ENCODE results near the gene NOXO1.
"Not testable (repeated sequence)": the region's sequence is repeated elsewhere in the genome, so short reads cannot be mapped to it uniquely, and the experiment has no call there.

NOXO1 gene

GRCh38 chr16:1964506-1965395 lies 16.5 kb downstream of the NOXO1 start, which contains the start of gene RPS2:
Gene RPS2, minus strand, starts transcription at chr16:1964826. Its CDS starts 201 bp downstream, at chr16:1964625.
- in situ Hi-C loops (cut with MboI; ENCODE audit: low sequenced_read_pairs): no loop called here

GRCh38 chr16:1963806-1964505 lies 17.3 kb downstream of the NOXO1 start:
- in situ Hi-C loops (cut with MboI; ENCODE audit: low sequenced_read_pairs): no loop called here

DNA sequence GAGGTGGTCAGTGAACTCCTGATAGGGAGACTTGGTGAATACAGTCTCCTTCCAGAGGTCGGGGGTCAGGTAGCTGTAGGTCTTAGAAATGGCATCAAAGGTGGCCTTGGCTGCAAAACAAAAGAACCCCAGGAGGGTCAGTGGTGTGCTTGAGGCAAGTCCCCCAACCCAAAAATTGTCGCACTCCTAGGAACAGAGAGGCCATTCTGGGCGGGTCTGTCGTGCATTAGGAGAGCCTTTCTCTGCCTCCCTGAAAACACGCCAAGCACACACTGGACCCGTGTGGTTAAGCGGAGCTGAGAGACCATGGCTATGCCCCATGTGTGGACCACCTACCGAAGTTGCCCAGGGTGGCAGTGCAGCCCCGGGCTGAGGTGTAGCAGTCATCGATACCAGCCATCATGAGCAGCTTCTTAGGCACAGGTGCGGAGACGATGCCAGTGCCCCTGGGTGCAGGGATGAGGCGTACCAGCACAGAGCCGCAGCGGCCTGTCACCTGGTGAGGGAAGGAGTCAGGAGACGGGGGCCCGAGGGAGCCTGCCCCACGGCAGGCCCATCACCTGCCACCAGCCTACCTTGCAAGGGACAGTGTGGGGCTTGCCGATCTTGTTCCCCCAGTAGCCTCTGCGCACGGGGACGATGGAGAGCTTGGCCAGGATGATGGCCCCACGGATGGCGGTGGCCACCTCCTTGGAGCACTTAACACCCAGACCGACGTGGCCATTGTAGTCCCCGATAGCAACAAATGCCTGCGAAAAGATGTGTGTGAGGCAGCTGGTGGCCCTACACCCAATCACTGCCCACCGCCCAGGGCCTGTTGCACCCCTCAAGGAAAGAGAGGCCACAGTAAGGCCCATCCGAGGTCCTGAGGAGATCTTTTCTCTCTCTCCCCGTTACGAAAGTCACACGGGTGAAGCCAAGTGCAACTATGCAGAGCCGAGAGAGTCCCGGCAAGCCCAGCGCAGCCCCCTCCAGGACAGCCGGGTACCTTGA lies 18.8 kb downstream of the NOXO1 start:
- in situ Hi-C loops (cut with MboI; ENCODE audit: low sequenced_read_pairs): not testable (repeated sequence)

DNA sequence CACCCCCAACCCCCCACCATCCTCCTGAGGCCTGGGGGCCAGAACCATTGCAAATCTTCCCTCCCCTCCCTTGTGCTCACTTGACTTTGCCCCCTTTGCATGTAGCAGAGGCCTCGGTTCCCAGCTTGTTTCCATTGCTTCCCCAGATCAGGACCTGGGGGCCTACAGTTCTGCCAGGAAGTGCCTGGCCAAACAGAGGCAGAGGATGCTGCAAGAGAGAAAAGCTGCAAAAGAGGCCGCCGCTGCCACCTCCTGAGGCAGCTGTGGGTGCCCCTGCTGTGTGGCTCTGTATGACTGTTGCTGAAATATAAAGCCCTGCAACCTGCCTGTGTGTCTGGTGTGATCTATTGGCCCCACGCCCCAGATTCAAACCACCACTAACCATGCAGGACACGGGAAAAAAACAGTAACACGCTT lies 19.6 kb downstream of the NOXO1 start:
- in situ Hi-C loops (cut with MboI; ENCODE audit: low sequenced_read_pairs): no loop called here

DNA sequence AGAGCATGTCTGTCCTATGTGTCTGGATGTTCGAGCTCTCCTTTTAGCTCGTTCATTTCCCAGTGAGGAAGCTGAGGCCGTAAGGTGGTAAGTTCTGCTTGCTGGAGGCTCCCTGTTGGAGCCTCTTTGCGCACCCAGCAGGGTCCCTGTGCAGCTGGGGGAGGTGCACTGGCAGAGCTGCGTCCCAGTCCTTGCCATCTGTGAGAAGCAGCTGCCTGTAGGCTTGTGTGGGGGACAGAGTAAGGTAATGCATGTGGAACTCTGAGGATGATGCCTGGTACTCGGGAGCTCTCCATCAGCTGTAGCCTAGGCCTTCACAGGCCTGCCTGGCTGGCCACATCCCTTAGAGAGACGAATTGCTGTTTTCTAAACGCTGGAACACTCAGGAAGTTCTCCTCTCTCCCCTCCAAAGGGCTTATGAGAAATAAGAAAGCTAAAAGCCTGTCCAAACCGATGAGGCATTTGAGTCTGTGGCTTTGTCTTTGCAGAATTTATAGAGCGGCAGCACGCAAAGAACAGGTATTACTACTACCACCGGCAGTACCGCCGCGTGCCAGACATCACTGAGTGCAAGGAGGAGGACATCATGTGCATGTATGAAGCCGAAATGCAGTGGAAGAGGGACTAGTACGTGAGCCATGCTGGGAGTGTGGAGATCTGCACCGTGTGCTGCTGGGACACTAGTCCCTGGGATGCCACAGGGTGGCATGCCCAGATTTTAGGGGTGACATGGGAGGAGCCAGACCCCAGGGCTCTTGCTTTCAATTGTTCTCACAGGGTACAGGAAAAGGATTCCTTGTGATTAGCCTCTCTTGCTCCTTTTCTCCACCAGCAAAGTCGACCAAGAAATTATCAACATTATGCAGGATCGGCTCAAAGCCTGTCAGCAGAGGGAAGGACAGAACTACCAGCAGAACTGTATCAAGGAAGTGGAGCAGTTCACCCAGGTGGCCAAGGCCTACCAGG lies 20.3 kb downstream of the NOXO1 start:
- in situ Hi-C loops (cut with MboI; ENCODE audit: low sequenced_read_pairs): no loop called here

DNA sequence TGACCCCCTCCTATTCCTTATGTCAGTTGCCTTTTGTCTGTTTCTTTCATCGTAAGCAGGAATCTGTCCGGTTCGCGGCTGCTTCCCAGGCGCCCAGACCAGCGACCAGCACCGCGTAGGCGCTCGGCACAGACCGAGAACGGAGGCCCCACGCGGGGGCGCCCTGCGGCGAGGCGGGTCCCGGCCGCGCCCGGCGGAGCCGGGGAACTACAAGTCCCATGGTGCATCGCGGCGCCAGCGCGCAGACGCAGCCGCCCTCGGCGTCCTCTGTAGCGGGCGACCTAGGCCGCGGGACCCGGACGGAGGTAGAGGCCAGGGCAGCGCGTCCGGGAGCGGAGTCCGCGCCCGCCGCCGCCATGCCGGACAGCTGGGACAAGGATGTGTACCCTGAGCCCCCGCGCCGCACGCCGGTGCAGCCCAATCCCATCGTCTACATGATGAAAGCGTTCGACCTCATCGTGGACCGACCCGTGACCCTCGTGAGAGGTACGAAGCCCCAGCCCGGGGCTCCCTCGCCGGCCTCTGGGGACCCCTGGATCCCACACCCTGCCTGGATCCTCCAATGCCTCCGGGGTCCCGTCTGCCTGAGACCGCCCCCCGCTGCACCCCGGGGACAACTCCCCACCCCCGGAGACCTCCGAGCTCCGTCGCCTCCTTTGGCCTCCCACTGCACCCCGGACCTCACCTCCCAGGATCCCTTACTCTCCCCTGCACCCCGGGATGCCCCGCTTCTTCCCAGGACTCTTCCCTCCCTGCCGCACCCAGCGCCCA lies 21.8 kb downstream of the NOXO1 start, which contains the start of gene NDUFB10:
NDUFB10 (plus strand) TSS at position 270 of the 771 bp plus-strand sequence; CDS start at position 357, 87 bp downstream.
- in situ Hi-C loops (cut with MboI; ENCODE audit: low sequenced_read_pairs): no loop called here

DNA sequence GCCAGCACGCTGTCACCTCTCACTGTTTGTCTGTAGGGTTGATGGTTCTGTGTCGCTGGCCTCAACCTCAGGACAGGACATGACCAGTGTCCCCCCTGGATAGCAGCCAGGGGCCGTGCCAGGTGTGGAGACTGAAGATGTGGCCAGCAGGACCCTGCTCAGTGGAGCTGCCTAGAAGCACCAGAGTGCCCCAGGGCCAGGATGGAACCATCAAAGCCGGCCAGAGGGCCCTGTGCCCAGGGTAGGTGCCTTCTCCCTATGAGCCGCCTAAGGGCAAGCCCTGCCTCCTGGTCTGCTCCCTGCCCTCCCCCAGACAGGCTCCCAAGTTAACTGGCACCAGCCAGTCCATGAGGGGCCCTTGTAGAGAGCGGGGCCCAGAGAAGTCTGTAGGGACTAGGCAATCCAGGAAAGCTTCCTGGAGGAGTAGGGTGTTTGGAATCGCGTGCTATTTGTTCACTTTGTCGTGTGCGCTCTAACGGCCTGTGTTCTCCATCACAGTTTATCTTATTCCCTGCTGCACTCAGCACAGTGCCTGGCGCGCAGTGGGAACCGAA lies 22.5 kb downstream of the NOXO1 start:
- in situ Hi-C loops (cut with MboI; ENCODE audit: low sequenced_read_pairs): no loop called here

DNA sequence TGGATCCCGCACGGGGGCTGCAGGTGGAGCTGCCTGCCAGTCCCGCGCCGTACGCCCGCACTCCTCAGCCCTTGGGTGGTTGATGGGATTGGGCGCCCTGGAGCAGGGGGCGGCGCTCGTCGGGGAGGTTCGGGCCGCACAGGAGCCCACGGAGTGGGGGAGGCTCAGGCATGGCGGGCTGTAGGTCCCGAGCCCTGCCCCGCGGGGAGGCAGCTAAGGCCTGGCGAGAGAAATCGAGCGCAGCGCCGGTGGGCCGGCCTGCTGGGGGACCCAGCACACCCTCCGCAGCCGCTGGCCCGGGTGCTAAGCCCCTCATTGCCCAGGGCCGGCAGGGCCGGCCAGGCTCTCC lies 23.2 kb downstream of the NOXO1 start:
- in situ Hi-C loops (cut with MboI; ENCODE audit: low sequenced_read_pairs): not testable (repeated sequence)

- in situ Hi-C loops (cut with MboI; ENCODE audit: low sequenced_read_pairs): not testable (repeated sequence)
These were observed 23.7 kb downstream of the NOXO1 start for GRCh38 chr16:1957434-1958142.

- in situ Hi-C loops (cut with MboI; ENCODE audit: low sequenced_read_pairs): no loop called here
These were observed 27.5 kb downstream of the NOXO1 start for GRCh38 chr16:1953734-1954133.

- in situ Hi-C loops (cut with MboI; ENCODE audit: low sequenced_read_pairs): no loop called here
These were observed 30.7 kb downstream of the NOXO1 start for GRCh38 chr16:1950559-1950958.

GRCh38 chr16:1950047-1950446 lies 31.2 kb downstream of the NOXO1 start:
- in situ Hi-C loops (cut with MboI; ENCODE audit: low sequenced_read_pairs): no loop called here

- in situ Hi-C loops (cut with MboI; ENCODE audit: low sequenced_read_pairs): no loop called here
These were observed 31.8 kb downstream of the NOXO1 start for GRCh38 chr16:1949507-1949906.

GRCh38 chr16:1947369-1947670 lies 33.9 kb downstream of the NOXO1 start:
- in situ Hi-C loops (cut with MboI; ENCODE audit: low sequenced_read_pairs): no loop called here

DNA sequence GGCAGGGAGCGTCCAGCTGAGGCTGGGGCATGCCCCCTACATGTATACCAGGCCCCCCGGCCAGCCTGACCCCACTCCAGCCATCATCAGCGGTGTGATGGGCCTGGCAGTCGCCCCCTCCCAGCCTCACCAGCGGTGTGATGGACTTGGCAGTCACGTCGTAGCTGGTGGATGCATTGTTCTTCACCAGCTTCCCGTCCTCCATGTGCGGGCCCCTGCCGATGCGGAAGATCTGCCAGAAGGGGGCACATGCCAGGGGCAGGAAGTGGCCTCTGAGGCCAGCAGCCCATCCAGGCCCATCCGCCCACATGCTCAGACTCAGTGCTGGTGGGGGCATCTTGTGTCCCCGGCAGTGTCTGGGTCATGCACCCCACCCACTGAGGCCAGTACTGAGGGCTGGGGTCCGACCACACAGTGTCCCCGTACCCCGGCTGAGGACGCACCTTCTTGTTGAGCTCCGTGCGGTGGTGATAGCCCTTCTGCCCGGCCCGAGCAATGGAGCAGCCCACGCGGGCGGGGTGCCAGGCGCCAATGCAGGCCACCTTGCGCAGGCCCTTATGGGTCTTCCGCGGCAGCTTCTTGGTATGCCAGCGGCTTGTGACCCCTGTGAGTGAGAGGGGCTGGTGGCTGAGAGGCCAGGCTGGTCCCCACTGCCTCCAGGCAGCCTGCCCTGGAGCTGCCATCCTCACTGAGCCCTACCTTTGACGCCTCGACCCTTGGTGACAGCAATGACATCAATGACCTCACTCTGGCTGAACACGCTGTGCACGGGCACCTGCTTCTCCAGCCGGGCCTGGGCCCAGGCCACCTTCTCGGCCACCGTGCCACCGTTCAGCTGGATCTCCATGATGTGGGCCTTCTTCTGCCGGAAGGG lies 34.5 kb downstream of the NOXO1 start:
- in situ Hi-C loops (cut with MboI; ENCODE audit: low sequenced_read_pairs): no loop called here

DNA sequence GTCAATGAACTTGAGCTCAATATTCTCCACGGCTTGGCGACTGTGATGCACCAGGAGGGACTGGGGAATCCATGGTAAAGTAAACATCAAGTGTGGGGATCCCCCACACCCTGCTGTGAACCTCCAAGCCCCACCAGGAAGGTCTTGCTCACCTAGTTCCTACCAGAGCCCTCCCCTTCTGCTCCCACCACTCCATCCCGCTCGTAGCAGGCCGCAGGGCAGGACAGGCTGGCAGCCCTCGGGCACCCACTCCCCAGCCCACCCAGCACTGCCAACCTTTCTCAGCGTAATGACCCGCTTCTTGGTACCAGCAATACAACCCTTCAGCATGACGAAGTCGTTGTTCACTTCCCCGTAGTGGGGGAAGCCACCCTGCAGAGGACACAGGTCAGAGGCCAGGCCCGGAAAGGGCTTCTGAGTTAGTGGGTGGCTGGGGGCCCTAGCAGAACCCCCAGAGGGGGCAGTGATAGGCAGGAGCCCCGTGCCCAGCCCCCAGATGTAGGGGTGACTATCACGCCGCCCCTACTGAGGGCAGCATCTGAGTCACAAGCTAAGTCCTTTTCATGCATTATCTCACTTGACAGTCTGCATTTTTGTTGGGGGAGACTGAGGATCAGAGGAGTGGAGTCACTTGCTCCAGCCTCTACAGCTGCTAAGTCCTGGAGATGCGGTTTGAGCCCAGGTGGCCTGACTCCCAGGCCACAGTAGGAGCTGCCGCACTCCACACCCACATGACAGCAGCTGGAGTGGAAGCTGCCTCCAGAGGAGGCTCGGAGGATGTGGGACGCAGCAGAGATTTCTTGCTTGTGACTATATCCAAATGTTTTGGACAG lies 35.5 kb downstream of the NOXO1 start:
- in situ Hi-C loops (cut with MboI; ENCODE audit: low sequenced_read_pairs): no loop called here

Data from HL-60/S4 (cell line).